IMR-90 (cell line): ENCODE measurements around the gene SLC4A5. TPM values are rescaled to one million over a fixed set of nuclear protein-coding genes. Genes with fewer than 3 reads are reported as not detected.

Source experiments
- ATAC-seq: fragments of 200-7000 bp; cut with Tn5 transposase; 2 replicates; pipeline ENCODE4 v1.9.1; 2020; ENCODE audit warnings: low read depth, mild to moderate bottlenecking, moderate library complexity
- BruUV-seq: library from RNA; stranded (reverse); fragments of 400-500 nt; replicated peaks from 2 replicates; lab custom pipeline; 2021; lab: Mats Ljungman, UMichigan
- CTCF ChIA-PET: fragments of 300-600 bp; formaldehyde crosslinking; extraction: SDS; loops from one replicate; lab custom pipeline; 2021; ENCODE audit warnings: antibody characterized with exemption; lab: Yijun Ruan, JAX
- POLR2A ChIA-PET: fragments of 300-600 bp; sonication (Branson Sonifier 250); formaldehyde crosslinking; loops from one replicate; lab custom pipeline; 2022; ENCODE audit warnings: antibody characterized with exemption; ENCODE audit not compliant: unreplicated experiment; lab: Charles Lee
- DNase-seq: peaks from one replicate; pipeline ENCODE4 v3.0.0; 2013
- H2AFZ ChIP-seq: replicated peaks from 2 replicates; pipeline ENCODE3; 2013; ENCODE audit warnings: low read length, mild to moderate bottlenecking; ENCODE audit not compliant: poor library complexity
- H2AK5ac ChIP-seq: 2 replicates; pipeline ENCODE4 v1.6.1; 2013; ENCODE audit warnings: low read depth, low read length, inconsistent platforms
- H2AK9ac ChIP-seq: replicated peaks from 2 replicates; pipeline ENCODE3; 2013; ENCODE audit warnings: mild to moderate bottlenecking, low read depth, low read length, moderate library complexity; ENCODE audit not compliant: poor library complexity
- H2BK120ac ChIP-seq: 2 replicates; pipeline ENCODE4 v1.6.1; 2013; ENCODE audit warnings: low read depth, low read length, inconsistent platforms
- H2BK15ac ChIP-seq: 3 replicates; pipeline ENCODE4 v1.6.1; 2013; ENCODE audit warnings: low read depth, low read length, inconsistent platforms
- H2BK20ac ChIP-seq: 2 replicates; pipeline ENCODE4 v1.6.1; 2013; ENCODE audit warnings: low read depth, mild to moderate bottlenecking, inconsistent platforms, low read length, moderate library complexity
- H2BK5ac ChIP-seq: 2 replicates; pipeline ENCODE4 v1.6.1; 2013; ENCODE audit warnings: mild to moderate bottlenecking, low read depth, low read length, inconsistent platforms; ENCODE audit not compliant: poor library complexity, severe bottlenecking
- H3K14ac ChIP-seq: replicated peaks from 2 replicates; pipeline ENCODE4 v1.6.1; 2013; ENCODE audit warnings: low read depth, low read length, inconsistent platforms
- H3K18ac ChIP-seq: 2 replicates; pipeline ENCODE4 v1.6.1; 2013; ENCODE audit warnings: low read depth, low read length, control low read depth
- H3K23ac ChIP-seq: 2 replicates; pipeline ENCODE4 v1.6.1; 2013; ENCODE audit warnings: low read depth, low read length, inconsistent platforms
- H3K27ac ChIP-seq: 2 replicates; pipeline ENCODE4 v1.5.1; 2013; ENCODE audit warnings: mild to moderate bottlenecking, control low read depth, low read length; ENCODE audit not compliant: insufficient read depth
- H3K27me3 ChIP-seq: 2 replicates; pipeline ENCODE4 v1.6.1; 2013; ENCODE audit warnings: low read length; ENCODE audit not compliant: control insufficient read depth, insufficient read depth
- H3K36me3 ChIP-seq: 2 replicates; pipeline ENCODE4 v1.6.1; 2013; ENCODE audit warnings: low read length, mixed read lengths; ENCODE audit not compliant: control insufficient read depth, insufficient read depth
- H3K4ac ChIP-seq: 2 replicates; pipeline ENCODE4 v1.6.1; 2013; ENCODE audit warnings: low read depth, low read length, inconsistent platforms
- H3K4me1 ChIP-seq: 2 replicates; pipeline ENCODE4 v1.6.1; 2013; ENCODE audit warnings: low read length, mixed read lengths; ENCODE audit not compliant: control insufficient read depth, insufficient read depth
- H3K4me2 ChIP-seq: 2 replicates; pipeline ENCODE4 v1.6.1; 2013; ENCODE audit warnings: low read depth, mild to moderate bottlenecking, control low read depth, low read length, moderate library complexity
- H3K4me3 ChIP-seq: 2 replicates; pipeline ENCODE4 v1.5.1; 2013; ENCODE audit warnings: low read depth, mild to moderate bottlenecking, control low read depth, low read length, moderate library complexity; ENCODE audit not compliant: insufficient read depth
- H3K56ac ChIP-seq: 2 replicates; pipeline ENCODE4 v1.6.1; 2013; ENCODE audit warnings: low read length, inconsistent platforms; ENCODE audit not compliant: insufficient read depth; ENCODE audit errors: extremely low read depth
- H3K79me1 ChIP-seq, 2 experiments: 2 replicates each; pipeline ENCODE4 v1.6.1; 2013; ENCODE audit warnings: low read length in 2 of 2, inconsistent platforms in 1 of 2, low read depth in 1 of 2
- H3K9ac ChIP-seq: 2 replicates; pipeline ENCODE4 v1.6.1; 2013; ENCODE audit warnings: low read depth, low read length, control low read depth
- H3K9me1 ChIP-seq: 2 replicates; pipeline ENCODE4 v1.6.1; 2013; ENCODE audit warnings: low read length, inconsistent platforms; ENCODE audit not compliant: insufficient read depth
- H3K9me3 ChIP-seq: 2 replicates; pipeline ENCODE4 v1.6.1; 2013; ENCODE audit warnings: low read length; ENCODE audit not compliant: control insufficient read depth, insufficient read depth
- H4K20me1 ChIP-seq: 2 replicates; pipeline ENCODE4 v1.6.1; 2013; ENCODE audit warnings: low read length, inconsistent platforms; ENCODE audit not compliant: insufficient read depth
- H4K5ac ChIP-seq: 2 replicates; pipeline ENCODE4 v1.6.1; 2013; ENCODE audit warnings: mild to moderate bottlenecking, low read depth, low read length, control low read depth
- H4K8ac ChIP-seq, 2 experiments: 2 replicates each; pipeline ENCODE4 v1.6.1; 2013; ENCODE audit warnings: low read depth in 2 of 2, low read length in 2 of 2, control low read depth in 1 of 2, inconsistent platforms in 1 of 2
- H4K91ac ChIP-seq: 2 replicates; pipeline ENCODE4 v1.6.1; 2013; ENCODE audit warnings: low read depth, low read length, inconsistent platforms; ENCODE audit not compliant: insufficient read depth
- CHD1 ChIP-seq: IDR thresholded peaks from 2 replicates; pipeline ENCODE4 v1.6.1; 2012; ENCODE audit warnings: low read depth, low read length, improper control_type of control experiment
- CTCF ChIP-seq: conservative IDR thresholded peaks from 2 replicates; pipeline ENCODE4 v1.5.1; 2012; ENCODE audit warnings: mild to moderate bottlenecking, low read depth, low read length, improper control_type of control experiment
- ELK1 ChIP-seq: fragments of 150-350 bp; IDR thresholded peaks from 2 replicates; pipeline ENCODE4 v1.6.1; 2016; ENCODE audit warnings: low read depth, mild to moderate bottlenecking, low read length, moderate library complexity, borderline replicate concordance
- FOS ChIP-seq: fragments of 150-350 bp; IDR thresholded peaks from 2 replicates; pipeline ENCODE4 v1.6.1; 2016; ENCODE audit warnings: low read depth, low read length
- MAZ ChIP-seq: IDR thresholded peaks from 2 replicates; pipeline ENCODE4 v1.6.1; 2012; ENCODE audit warnings: low read depth, mild to moderate bottlenecking, low read length, improper control_type of control experiment, moderate library complexity, borderline replicate concordance
- MXI1 ChIP-seq: IDR thresholded peaks from 2 replicates; pipeline ENCODE4 v1.6.1; 2012; ENCODE audit warnings: low read depth, mild to moderate bottlenecking, low read length, moderate library complexity, borderline replicate concordance
- NFE2L2 ChIP-seq: fragments of 150-350 bp; IDR thresholded peaks from 2 replicates; pipeline ENCODE4 v1.6.1; 2016; ENCODE audit warnings: low read depth, mild to moderate bottlenecking, low read length
- RCOR1 ChIP-seq: IDR thresholded peaks from 2 replicates; pipeline ENCODE4 v1.6.1; 2012; ENCODE audit warnings: mild to moderate bottlenecking, low read length, improper control_type of control experiment; ENCODE audit not compliant: insufficient replicate concordance
- RFX5 ChIP-seq: IDR thresholded peaks from 2 replicates; pipeline ENCODE4 v1.8.0; 2012; ENCODE audit warnings: low read depth, mild to moderate bottlenecking, low read length, moderate library complexity
- SMC3 ChIP-seq: fragments of 150-350 bp; IDR thresholded peaks from 2 replicates; pipeline ENCODE4 v1.6.1; 2016; ENCODE audit warnings: low read depth, mild to moderate bottlenecking, antibody characterized with exemption, low read length, moderate library complexity
- USF2 ChIP-seq: fragments of 150-350 bp; IDR thresholded peaks from 2 replicates; pipeline ENCODE4 v1.6.1; 2017; ENCODE audit warnings: mild to moderate bottlenecking, antibody characterized with exemption, low read length, low read depth
- WGBS, 2 experiments: methylation state at CpG; one replicate each; pipeline versions ENCODE4 v1.1.5 to v1.1.7; 2013; ENCODE audit warnings: missing lambda C conversion rate in 2 of 2; ENCODE audit not compliant: insufficient read length in 1 of 2; ENCODE audit errors: extremely low coverage in 2 of 2; 5-methylcytosine and 5-hydroxymethylcytosine counted together
- dilution Hi-C: fragments of 300-500 bp; cut with HindIII; formaldehyde crosslinking; loops from one replicate; pipeline ENCODE4 v1.14.3; 2018; ENCODE audit warnings: low sequenced_read_pairs; ENCODE audit not compliant: unreplicated experiment
- in situ Hi-C: fragments of 300-500 bp; cut with MboI; formaldehyde crosslinking; loops from 3 replicates; pipeline ENCODE4 v1.14.3; 2019; ENCODE audit warnings: low sequenced_read_pairs, inconsistent platforms, mixed read lengths
- intact Hi-C: fragments of 100-400 bp; cut with micrococcal nuclease; formaldehyde crosslinking; loops from 2 replicates; pipeline ENCODE4 v1.10.0; 2022
- polyA plus RNA-seq, 3 experiments: library from polyadenylated mRNA; depleted of rRNA; stranded (reverse); fragments of >200 nt; gene quantifications; 2 replicates each; pipeline ENCODE4 v1.2.3, GENCODE V29; 2012; ENCODE audit warnings: low replicate concordance in 1 of 3
- total RNA-seq: library from RNA; depleted of rRNA; stranded (reverse); fragments of >200 nt; gene quantifications from 2 replicates; pipeline ENCODE4 v1.2.3, GENCODE V29; 2012

SLC4A5 gene
- total and polyA plus RNA-seq, 2 of the 4 experiments (the other 2 are of a cell fraction): 0.18 to 0.22 TPM

- H2BK5ac ChIP-seq: no peak overlapping the region
- H4K5ac ChIP-seq: no peak overlapping the region
- ChIA-PET POLR2A (no interaction called here), CTCF (no interaction called here)
- no peak overlapping the region for H3K27ac ChIP-seq
- H3K23ac ChIP-seq: no peak overlapping the region
- no peak overlapping the region for H3K4ac ChIP-seq
- no peak overlapping the region for H3K14ac ChIP-seq
- no peak overlapping the region for H2AK9ac ChIP-seq
- H2BK15ac ChIP-seq: no peak overlapping the region
- no peak overlapping the region for H3K56ac ChIP-seq
- intact Hi-C loops (no loop called here), in situ Hi-C loops (no loop called here), dilution Hi-C loops (no loop called here)
- H3K4me1 ChIP-seq: no peaks in the 10 kb centered on the region
- H4K8ac ChIP-seq: no peak overlapping the region
- H3K9ac ChIP-seq: no peak overlapping the region
- ATAC-seq: no peak
- no peak overlapping the region for H3K4me3 ChIP-seq
- no peak overlapping the region for H4K91ac ChIP-seq
- WGBS, 2 experiments: no CpG with 5 or more reads among the region's 3 CpGs
- no peak for DNase-seq
- no peak overlapping the region for H3K18ac ChIP-seq
- TF ChIP-seq RCOR1: no peak
- TF ChIP-seq MAZ: no peak
- TF ChIP-seq MXI1: no peak
- TF ChIP-seq SMC3: no peak
- TF ChIP-seq CHD1: no peak
- TF ChIP-seq CTCF: no peak
- TF ChIP-seq ELK1: no peak
- no peak for TF ChIP-seq RFX5
- no peak for TF ChIP-seq USF2
- TF ChIP-seq NFE2L2: no peak
- TF ChIP-seq FOS: no peak
- H2BK120ac ChIP-seq: no peak overlapping the region
- peaks cover 94% of the 10 kb centered on the region for H3K36me3 ChIP-seq
- BruUV-seq: TSS peak; percentile 79
- no peak overlapping the region for H2AK5ac ChIP-seq
- no peaks in the 10 kb centered on the region for H3K9me1 ChIP-seq
- peaks cover 6% of the 10 kb centered on the region; the same call in 1 of the 2 replicates for H4K20me1 ChIP-seq
- H3K27me3 ChIP-seq: no peaks in the 10 kb centered on the region
- no peaks in the 10 kb centered on the region for H3K9me3 ChIP-seq
- peaks cover 0 to 2% of the 10 kb centered on the region in 2 experiments; a peak in 1 of 4 replicates for H3K79me1 ChIP-seq
- no peak overlapping the region for H2BK20ac ChIP-seq
- no peak overlapping the region for H3K4me2 ChIP-seq
- H2AFZ ChIP-seq: no peak overlapping the region
Measured at GRCh38 chr2:74366036-74366435, 22.8 kb upstream of the SLC4A5 start.
